ENCODE data around the gene IPO5. TPM values are rescaled to one million over a fixed set of nuclear protein-coding genes. Genes with fewer than 3 reads are reported as not detected.
"Not testable (repeated sequence)": the region's sequence is repeated elsewhere in the genome, so short reads cannot be mapped to it uniquely, and the experiment has no call there.

The IPO5 gene
- total RNA-seq, 1 experiment from 2014 or later: 46.3 TPM

- H3K27ac Mint-ChIP-seq (ENCODE audit: unreplicated experiment): no peak overlapping the region
- H3K36me3 Mint-ChIP-seq (ENCODE audit: insufficient read depth, unreplicated experiment): peaks cover 5% of the 10 kb centered on the region
- CTCF ChIA-PET: no interaction called here
- BruUV-seq (replicated peaks): no TSS peak
- TF ChIP-seq, protein P1, sequence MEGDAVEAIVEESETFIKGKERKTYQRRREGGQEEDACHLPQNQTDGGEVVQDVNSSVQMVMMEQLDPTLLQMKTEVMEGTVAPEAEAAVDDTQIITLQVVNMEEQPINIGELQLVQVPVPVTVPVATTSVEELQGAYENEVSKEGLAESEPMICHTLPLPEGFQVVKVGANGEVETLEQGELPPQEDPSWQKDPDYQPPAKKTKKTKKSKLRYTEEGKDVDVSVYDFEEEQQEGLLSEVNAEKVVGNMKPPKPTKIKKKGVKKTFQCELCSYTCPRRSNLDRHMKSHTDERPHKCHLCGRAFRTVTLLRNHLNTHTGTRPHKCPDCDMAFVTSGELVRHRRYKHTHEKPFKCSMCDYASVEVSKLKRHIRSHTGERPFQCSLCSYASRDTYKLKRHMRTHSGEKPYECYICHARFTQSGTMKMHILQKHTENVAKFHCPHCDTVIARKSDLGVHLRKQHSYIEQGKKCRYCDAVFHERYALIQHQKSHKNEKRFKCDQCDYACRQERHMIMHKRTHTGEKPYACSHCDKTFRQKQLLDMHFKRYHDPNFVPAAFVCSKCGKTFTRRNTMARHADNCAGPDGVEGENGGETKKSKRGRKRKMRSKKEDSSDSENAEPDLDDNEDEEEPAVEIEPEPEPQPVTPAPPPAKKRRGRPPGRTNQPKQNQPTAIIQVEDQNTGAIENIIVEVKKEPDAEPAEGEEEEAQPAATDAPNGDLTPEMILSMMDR (IDR thresholded peaks at IDR 0.05; ENCODE audit: unreplicated experiment): no peak
- no peaks in the 10 kb centered on the region for H3K9me3 Mint-ChIP-seq (ENCODE audit: low read depth, unreplicated experiment)
- no peak overlapping the region for H3K4me3 Mint-ChIP-seq (ENCODE audit: low read depth, unreplicated experiment)
- no peaks in the 10 kb centered on the region for H3K27me3 Mint-ChIP-seq (ENCODE audit: unreplicated experiment)
- no peaks in the 10 kb centered on the region for H3K4me1 Mint-ChIP-seq (ENCODE audit: low read depth, unreplicated experiment)
- intact Hi-C loops (cut with micrococcal nuclease; ENCODE audit: unreplicated experiment): no loop called here
- DNase-seq: no peak
Observed at GRCh38 chr13:97999653-98000052, 46.2 kb downstream of the IPO5 start.

- H3K4me3 Mint-ChIP-seq (ENCODE audit: low read depth, unreplicated experiment): no peak overlapping the region
- peaks cover 14% of the 10 kb centered on the region for H3K36me3 Mint-ChIP-seq (ENCODE audit: insufficient read depth, unreplicated experiment)
- H3K27ac Mint-ChIP-seq (ENCODE audit: unreplicated experiment): no peak overlapping the region
- intact Hi-C loops (cut with micrococcal nuclease; ENCODE audit: unreplicated experiment): no loop called here
- TF ChIP-seq, protein P1 (IDR thresholded peaks at IDR 0.05; ENCODE audit: unreplicated experiment): no peak
- CTCF ChIA-PET: no interaction called here
- no peaks in the 10 kb centered on the region for H3K4me1 Mint-ChIP-seq (ENCODE audit: low read depth, unreplicated experiment)
- DNase-seq: no peak
- no peaks in the 10 kb centered on the region for H3K9me3 Mint-ChIP-seq (ENCODE audit: low read depth, unreplicated experiment)
- H3K27me3 Mint-ChIP-seq (ENCODE audit: unreplicated experiment): no peaks in the 10 kb centered on the region
- BruUV-seq (replicated peaks): no TSS peak
Observed at GRCh38 chr13:98004107-98004506, 50.6 kb downstream of the IPO5 start.

DNA sequence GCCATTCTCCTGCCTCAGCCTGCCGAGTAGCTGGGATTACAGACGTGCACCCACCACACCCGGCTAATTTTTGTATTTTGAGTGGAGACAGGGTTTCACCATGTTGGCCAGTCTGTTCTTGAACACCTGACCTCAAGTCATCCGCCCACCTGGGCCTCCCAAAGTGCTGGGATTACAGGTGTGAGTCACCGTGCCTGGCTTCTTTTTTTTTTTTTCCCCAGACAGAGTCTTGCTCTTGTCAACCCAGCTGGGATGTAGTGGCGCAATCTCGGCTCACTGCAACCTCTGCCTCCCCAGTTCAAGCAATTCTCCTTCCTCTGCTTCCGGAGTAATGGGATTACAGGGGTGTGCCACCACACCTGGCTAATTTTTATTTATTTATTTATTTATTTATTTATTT lies 51.5 kb downstream of the IPO5 start:
- BruUV-seq (replicated peaks); H3K27me3 Mint-ChIP-seq (ENCODE audit: unreplicated experiment); intact Hi-C loops (cut with micrococcal nuclease; ENCODE audit: unreplicated experiment); DNase-seq; H3K4me1 Mint-ChIP-seq (ENCODE audit: low read depth, unreplicated experiment); H3K9me3 Mint-ChIP-seq (ENCODE audit: low read depth, unreplicated experiment); H3K27ac Mint-ChIP-seq (ENCODE audit: unreplicated experiment); H3K4me3 Mint-ChIP-seq (ENCODE audit: low read depth, unreplicated experiment); CTCF ChIA-PET: not testable (repeated sequence)
- H3K36me3 Mint-ChIP-seq (ENCODE audit: insufficient read depth, unreplicated experiment): peaks cover 14% of the 10 kb centered on the region

DNA sequence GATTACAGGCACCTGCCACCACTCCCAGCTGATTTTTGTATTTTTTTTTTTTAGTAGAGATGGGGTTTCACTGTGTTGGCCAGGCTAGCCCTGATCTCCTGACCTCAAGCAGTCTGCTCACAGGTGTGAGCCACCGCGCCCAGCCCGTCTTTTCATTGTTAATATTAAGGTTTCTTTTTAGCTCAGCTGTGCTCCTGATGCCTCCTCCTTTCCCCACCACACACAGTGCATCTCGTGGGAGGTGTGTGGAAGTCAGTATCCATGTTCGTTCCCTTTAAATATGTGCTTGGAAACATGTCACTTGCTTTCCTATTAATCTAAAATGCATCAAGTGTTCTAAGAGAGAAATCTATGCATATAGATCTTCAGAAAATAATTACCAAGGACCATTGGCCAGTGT lies 53.5 kb downstream of the IPO5 start:
- CTCF ChIA-PET: no interaction called here
- Mint-ChIP-seq H3K9me3 (ENCODE audit: low read depth, unreplicated experiment) (no peaks in the 10 kb centered on the region), H3K27ac (ENCODE audit: unreplicated experiment) (no peak overlapping the region), H3K4me3 (ENCODE audit: low read depth, unreplicated experiment) (no peak overlapping the region), H3K4me1 (ENCODE audit: low read depth, unreplicated experiment) (no peaks in the 10 kb centered on the region), H3K36me3 (ENCODE audit: insufficient read depth, unreplicated experiment) (peaks cover 14% of the 10 kb centered on the region), H3K27me3 (ENCODE audit: unreplicated experiment) (no peaks in the 10 kb centered on the region)
- TF ChIP-seq, protein P1 (IDR thresholded peaks at IDR 0.05; ENCODE audit: unreplicated experiment): no peak
- BruUV-seq (replicated peaks): no TSS peak
- intact Hi-C loops (cut with micrococcal nuclease; ENCODE audit: unreplicated experiment): no loop called here
- DNase-seq: no peak

DNA sequence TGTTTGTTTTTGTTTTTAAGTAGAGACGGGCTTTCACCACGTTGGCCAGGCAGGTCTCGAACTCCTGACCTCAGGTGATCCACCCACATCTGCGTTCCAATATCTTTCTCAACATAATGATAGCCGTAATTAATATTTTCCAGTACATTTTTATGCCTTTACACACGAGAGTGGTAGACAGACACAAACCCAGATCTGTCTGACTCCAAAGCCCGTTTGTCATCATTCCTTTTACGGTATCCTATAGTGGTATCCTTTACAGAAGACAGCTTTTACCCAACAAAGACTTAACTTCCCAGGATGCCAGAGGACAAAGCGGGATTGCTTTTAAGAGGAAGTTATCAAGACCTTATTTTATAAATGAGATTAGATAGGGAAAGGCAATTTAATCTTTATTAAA lies 59.8 kb downstream of the IPO5 start:
- H3K4me3 Mint-ChIP-seq (ENCODE audit: low read depth, unreplicated experiment): no peak overlapping the region
- H3K4me1 Mint-ChIP-seq (ENCODE audit: low read depth, unreplicated experiment): no peaks in the 10 kb centered on the region
- no TSS peak for BruUV-seq (replicated peaks)
- intact Hi-C loops (cut with micrococcal nuclease; ENCODE audit: unreplicated experiment): no loop called here
- TF ChIP-seq, protein P1 (IDR thresholded peaks at IDR 0.05; ENCODE audit: unreplicated experiment): no peak
- no peaks in the 10 kb centered on the region for H3K36me3 Mint-ChIP-seq (ENCODE audit: insufficient read depth, unreplicated experiment)
- H3K27me3 Mint-ChIP-seq (ENCODE audit: unreplicated experiment): no peaks in the 10 kb centered on the region
- DNase-seq: no peak
- H3K9me3 Mint-ChIP-seq (ENCODE audit: low read depth, unreplicated experiment): no peaks in the 10 kb centered on the region
- no peak overlapping the region for H3K27ac Mint-ChIP-seq (ENCODE audit: unreplicated experiment)
- CTCF ChIA-PET: no interaction called here

Measured in Calu3 (cell line).